Hematopoietic multipotent progenitor cell treated with erythropoietin and hydrocortisone succinate and interleukin-3 and kit ligand, for 17 days (in vitro differentiated cells): ENCODE data around the gene ASCL1.
A peak's percentile ranks its signal among the peaks of the same experiment; 100 is the strongest.

Experiments used
- DNase-seq: peaks from one replicate; pipeline ENCODE4 v3.0.0-alpha.2; 2015; ENCODE audit warnings: low spot score

Gene ASCL1

DNA sequence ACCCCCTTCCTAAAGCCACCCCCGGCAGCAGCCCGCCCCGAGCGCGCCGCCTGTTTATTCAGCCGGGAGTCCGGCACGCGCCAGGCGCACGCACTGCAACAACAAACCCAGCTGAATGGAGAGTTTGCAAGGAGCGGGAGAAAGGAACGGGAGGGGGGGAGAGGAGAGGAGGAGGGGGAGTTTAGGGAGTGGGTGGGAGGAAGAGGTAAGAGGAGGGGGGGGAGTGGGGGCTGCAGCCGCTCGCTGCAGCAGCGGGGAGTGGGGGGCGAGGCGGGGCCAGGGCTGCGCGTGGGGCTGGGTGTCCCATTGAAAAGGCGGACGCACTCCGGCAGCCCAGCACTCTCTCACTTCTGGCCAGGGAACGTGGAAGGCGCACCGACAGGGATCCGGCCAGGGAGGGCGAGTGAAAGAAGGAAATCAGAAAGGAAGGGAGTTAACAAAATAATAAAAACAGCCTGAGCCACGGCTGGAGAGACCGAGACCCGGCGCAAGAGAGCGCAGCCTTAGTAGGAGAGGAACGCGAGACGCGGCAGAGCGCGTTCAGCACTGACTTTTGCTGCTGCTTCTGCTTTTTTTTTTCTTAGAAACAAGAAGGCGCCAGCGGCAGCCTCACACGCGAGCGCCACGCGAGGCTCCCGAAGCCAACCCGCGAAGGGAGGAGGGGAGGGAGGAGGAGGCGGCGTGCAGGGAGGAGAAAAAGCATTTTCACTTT, at the start of gene ASCL1:
ASCL1 (plus strand) TSS at position 336 of the 712 bp plus-strand sequence. CDS start 571 bp downstream, outside the sequence.
- DNase-seq: no peak

GRCh38 chr12:102907918-102908317, 49.6 kb upstream of the ASCL1 start:
- DNase-seq: no peak

DNA sequence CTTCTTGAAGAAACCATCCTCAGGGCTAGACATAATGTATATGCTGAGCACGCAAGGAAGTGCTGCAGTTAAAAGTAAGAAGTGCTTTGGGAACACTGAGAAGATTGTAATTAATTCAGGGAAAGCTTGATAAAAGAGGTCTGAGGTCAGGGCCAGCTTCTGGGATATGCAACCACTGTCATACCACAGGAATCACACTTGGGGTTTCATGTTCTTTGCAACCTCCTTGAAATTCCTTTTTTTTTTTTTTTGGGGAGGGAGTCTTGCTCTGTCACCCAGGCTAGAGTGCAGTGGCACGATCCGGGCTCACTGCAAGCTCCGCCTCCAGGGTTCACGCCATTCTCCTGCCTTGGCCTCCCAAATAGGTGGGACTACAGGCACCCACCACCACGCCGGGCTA, 47.3 kb upstream of the ASCL1 start:
- DNase-seq: no peak

GRCh38 chr12:102910792-102911191, 46.7 kb upstream of the ASCL1 start:
- no peak for DNase-seq

DNA sequence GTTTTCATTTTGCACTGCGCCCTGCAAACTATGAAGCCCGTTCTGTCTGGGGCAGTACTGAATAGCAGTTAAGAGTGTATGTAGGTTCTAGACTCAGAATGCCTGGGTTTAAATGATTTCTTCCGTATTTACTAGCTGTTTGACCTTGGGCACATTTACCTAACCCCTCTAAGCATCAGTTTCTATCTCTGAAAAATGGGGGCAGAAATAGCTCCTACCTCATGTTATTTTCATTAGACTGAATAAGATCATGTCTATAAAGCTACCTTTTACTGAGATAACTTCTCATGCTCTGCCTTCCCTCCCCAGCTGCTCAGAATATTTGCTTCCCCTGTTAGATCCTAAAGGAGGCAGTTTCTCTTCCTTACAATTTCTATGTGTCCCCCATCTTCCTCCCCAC, 46.2 kb upstream of the ASCL1 start:
- DNase-seq: no peak

- DNase-seq: no peak
These were observed 45.2 kb upstream of the ASCL1 start for GRCh38 chr12:102912258-102912657.

DNA sequence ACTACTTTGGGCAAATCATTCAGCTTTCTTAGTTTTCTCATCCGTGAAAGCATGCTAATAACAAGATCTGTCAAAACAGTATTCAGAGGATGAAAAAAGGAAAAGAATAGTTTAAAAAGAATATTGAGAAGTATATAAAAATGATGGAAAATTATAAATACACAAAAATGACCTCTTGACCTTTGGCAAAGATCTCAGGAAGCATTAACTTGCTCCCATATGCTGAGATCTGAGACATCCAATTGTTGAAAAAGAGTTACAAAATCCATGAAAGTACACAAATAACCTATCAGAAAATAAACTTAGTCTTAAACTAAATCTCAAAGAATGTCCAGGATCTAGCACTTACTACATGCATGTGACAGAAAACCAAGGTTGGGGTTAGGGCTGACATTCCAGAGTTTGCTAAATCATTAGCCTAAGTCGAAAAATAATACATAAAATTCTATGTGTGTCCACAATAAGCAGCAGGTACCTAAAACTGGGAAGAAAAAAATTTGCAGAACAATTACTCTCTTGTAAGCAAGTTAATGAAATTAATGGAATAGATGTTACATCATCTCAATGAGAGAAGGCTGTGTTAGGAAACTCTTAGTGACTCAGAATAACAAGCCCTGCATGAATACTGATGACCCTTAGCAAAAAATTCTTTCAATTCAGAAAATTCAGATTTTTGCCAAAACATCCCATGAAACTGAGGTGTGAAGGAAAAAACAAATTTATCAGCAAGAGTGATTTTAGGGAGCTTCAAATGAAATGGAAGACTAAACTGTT, 43.8 kb upstream of the ASCL1 start:
- DNase-seq: no peak

- DNase-seq: no peak
These were observed 41.0 kb upstream of the ASCL1 start for GRCh38 chr12:102916252-102917025.

- DNase-seq: no peak
These were observed 40.3 kb upstream of the ASCL1 start, which contains the start of gene PAH for GRCh38 chr12:102917026-102917787. Gene PAH (minus strand): TSS chr12:102917244. CDS start chr12:102917130, 114 bp downstream.

DNA sequence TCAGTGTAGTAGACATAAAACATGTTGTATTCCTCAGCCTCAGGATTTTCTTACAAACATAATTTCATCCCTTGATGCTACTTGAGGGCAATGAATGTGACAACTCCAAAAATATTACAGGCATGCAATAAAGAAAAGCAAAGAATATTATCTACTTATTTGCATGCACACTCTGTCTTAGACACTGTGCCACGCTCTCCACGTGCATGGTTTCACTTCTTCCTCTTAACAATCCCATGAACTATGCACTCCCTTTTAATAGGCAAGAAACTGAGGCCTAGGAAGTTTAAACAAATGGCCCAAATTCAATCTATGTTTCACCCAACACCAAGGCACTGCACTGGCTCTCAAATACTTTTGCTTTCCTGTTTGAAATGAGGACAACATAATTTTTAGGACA, 38.6 kb upstream of the ASCL1 start:
- DNase-seq: no peak

- DNase-seq: no peak
These were observed 37.2 kb upstream of the ASCL1 start for GRCh38 chr12:102920271-102920670.

DNA sequence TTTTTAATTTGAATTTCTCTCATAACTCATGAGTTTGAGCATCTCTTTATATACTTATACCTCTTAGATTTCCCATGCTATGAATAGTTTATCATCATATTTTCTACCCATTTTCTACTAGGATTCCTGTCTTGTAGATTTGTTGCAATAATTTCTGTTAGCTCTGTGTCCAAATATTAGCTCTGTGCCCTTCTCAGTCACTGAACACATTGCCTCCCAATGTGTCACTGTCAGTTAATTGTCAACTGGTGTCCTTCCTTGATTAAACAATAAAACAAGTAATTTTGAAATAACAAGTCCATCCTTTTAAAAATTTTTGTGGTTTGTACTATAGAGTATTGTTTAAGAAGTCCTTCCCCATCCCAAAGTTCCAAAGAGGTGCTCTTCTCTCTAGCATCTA, 36.2 kb upstream of the ASCL1 start:
- DNase-seq: no peak

DNA sequence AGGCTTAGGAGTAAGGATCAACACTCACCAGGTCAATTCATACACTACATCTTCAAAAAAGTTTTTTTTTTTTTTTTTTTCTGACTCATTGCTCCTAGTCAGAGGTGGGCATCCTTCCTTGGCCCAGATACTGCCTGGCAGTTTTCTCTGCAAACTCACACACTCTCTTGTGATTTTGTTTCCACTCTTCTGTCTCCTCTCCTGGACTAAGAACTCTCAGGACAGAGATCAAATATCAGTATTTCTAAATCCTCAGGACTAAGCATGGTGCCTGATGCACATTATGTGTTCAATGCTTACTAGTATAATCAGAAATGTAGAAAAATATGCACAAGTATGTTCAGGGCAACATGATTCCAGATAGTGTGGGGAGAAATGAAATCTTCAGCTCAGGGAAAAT, 30.3 kb upstream of the ASCL1 start:
- DNase-seq: no peak

DNA sequence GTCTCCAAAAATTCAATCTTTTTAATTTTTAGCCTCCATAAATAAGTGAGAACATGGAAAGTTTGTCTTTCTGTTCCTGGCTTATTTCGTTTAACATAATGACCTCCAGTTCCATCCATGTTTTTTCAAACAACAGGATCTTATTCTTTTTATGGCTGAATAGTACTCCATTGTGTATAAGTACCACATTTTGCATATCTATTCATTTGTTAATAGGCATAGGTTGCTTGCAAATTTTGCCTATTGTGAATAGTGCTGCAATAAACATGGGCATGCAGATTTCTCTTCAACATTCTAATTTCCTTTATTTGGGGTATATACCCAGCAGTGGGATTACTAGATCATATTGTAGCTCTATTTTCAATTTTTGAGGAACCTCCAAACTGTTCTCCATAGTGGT, 24.3 kb upstream of the ASCL1 start:
- DNase-seq: no peak

DNA sequence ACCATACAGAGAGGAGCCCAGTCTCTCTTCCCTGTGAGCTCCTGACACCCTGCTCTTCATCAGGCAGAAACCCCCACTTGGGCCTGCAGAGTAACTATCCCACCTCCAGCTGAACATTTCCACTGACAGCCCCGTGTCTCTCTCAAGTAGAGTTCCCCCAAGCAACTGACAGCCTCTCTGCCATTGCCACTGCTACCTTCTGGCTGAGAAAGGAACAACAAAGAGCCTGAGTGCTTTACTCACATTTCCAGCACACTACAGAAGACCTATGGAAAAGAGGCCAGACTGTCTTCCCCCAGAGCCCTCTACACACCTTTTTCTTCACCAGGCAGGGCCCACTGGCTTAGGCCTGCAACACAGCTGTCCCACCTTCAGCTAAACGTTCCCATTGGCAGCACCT, 18.4 kb upstream of the ASCL1 start:
- DNase-seq: no peak

DNA sequence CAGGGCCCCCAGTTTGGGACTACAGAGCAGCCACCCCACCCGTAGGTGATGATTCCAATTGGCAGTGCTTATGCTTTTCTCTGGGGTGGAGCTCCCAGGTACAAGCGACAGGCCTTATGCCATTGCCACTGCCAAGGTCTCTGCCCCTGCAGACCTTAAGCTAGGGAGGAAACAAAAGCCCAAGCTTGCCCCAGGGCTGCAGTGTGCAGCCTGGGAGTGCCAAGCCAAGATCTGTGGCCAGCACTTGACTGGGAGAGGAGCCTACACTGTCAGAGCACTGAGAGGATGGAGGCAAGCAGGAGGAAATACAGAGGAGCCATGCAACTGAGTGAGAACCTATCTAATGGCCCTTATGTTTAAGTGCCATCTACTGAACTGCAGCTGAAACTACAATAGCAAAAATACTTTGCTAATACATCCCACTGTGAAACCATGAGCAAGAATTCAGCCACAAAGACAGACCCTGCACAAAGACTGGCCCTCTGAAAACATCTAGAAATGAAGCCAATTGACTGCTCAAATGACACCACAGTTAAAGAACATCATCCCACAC, 17.7 kb upstream of the ASCL1 start:
- DNase-seq: no peak

- no peak for DNase-seq
These were observed 11.4 kb upstream of the ASCL1 start for GRCh38 chr12:102946042-102946441.

GRCh38 chr12:102948941-102949352, 8.5 kb upstream of the ASCL1 start:
- DNase-seq: peak; percentile 16

DNA sequence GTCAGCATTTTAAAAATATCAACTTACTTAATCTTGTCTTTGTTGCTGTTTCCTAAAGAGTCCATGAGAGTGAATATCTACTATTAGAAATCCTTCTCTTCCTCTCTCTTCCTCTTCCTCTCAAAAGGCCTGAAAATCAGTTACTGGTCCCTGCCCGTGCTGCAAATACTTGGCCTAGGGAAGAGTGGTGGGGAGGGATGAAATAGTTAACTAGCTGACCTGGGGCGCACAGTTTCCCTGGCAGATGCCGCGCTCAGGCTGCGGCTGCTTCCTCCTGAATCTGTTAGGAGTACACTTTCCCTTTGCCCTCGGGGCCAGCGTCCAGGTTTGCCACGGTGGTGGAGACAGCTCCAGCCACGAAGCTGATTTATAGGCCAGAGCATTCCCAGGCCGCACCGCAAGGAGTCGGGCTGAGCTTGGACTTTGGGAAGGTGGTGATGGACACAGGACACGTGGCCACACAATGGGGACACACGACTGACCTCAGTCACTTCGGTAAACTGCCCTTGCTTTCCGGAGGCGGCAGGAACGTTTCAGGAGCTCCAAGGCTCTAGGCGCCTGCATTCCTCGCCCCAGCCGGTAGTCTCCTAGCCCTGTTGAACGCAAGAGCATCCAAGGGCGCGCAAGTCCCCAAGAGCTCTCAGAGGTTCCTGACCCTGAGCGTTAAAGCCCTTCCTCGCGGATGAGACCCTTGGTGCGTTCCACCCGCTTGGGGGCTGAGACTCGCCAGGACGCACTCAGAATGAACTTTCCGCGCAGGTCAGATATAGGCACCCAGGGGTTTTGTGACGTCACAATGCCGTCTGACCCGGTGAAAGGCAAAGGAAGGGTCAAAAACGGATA, 7.1 kb upstream of the ASCL1 start:
- no peak for DNase-seq

- no peak for DNase-seq
These were observed 6.4 kb upstream of the ASCL1 start for GRCh38 chr12:102950950-102951619.
